CD8-positive, alpha-beta memory T cell (primary cell): ENCODE measurements around the gene SS18L1. TPM values are rescaled to one million over a fixed set of nuclear protein-coding genes. Genes with fewer than 3 reads are reported as not detected.
A peak's percentile ranks its signal among the peaks of the same experiment; 100 is the strongest.

Experiments used
- CTCF ChIA-PET: fragments of 350-600 bp; sonication (Branson Sonifier 250); formaldehyde crosslinking; loops from one replicate; lab custom pipeline; 2021; ENCODE audit warnings: antibody characterized with exemption; lab: Charles Lee
- POLR2A ChIA-PET: fragments of 350-600 bp; sonication (Branson Sonifier 250); formaldehyde crosslinking; loops from one replicate; lab custom pipeline; 2021; ENCODE audit warnings: antibody characterized with exemption; lab: Charles Lee
- DNase-seq, 5 donors: peaks; one replicate each; pipeline versions ENCODE4 v3.0.0 to v3.0.0-alpha.2; 2020 to 2022; ENCODE audit warnings: mixed read lengths in 1 of 5
- H3K27ac ChIP-seq: one replicate; pipeline ENCODE4 v1.7.0; 2013; ENCODE audit warnings: low read depth, mild to moderate bottlenecking, low read length, moderate library complexity
- H3K27me3 ChIP-seq: 2 replicates; pipeline ENCODE4 v1.7.0; 2013; ENCODE audit warnings: low read length, mild to moderate bottlenecking; ENCODE audit not compliant: insufficient read depth, poor library complexity, severe bottlenecking
- H3K36me3 ChIP-seq: 2 replicates; pipeline ENCODE4 v1.7.0; 2013; ENCODE audit warnings: mild to moderate bottlenecking, low read length, moderate library complexity; ENCODE audit not compliant: insufficient read depth
- H3K4me1 ChIP-seq: 2 replicates; pipeline ENCODE4 v1.7.0; 2013; ENCODE audit warnings: mild to moderate bottlenecking, low read length, moderate library complexity; ENCODE audit not compliant: insufficient read depth
- H3K4me3 ChIP-seq: 2 replicates; pipeline ENCODE4 v1.7.0; 2013; ENCODE audit warnings: mild to moderate bottlenecking, low read length
- H3K9me3 ChIP-seq: 2 replicates; pipeline ENCODE4 v1.7.0; 2013; ENCODE audit warnings: mild to moderate bottlenecking, low read length
- H3K27ac Mint-ChIP-seq, 8 donors: one replicate each; pipeline ENCODE4 v1.8.0; 2020 to 2021; ENCODE audit warnings: mixed read lengths in 8 of 8, mild to moderate bottlenecking in 6 of 8, inconsistent platforms in 3 of 8, moderate library complexity in 3 of 8
- H3K27me3 Mint-ChIP-seq, 2 donors: one replicate each; pipeline ENCODE4 v1.8.0; 2020 to 2021; ENCODE audit warnings: mixed read lengths in 2 of 2, mild to moderate bottlenecking in 1 of 2, moderate library complexity in 1 of 2
- H3K36me3 Mint-ChIP-seq, 3 donors: one replicate each; pipeline ENCODE4 v1.8.0; 2020 to 2021; ENCODE audit warnings: mixed read lengths in 3 of 3, inconsistent platforms in 1 of 3, mild to moderate bottlenecking in 1 of 3
- H3K4me1 Mint-ChIP-seq, 3 donors: one replicate each; pipeline ENCODE4 v1.8.0; 2020 to 2021; ENCODE audit warnings: mixed read lengths in 3 of 3, inconsistent platforms in 1 of 3, mild to moderate bottlenecking in 1 of 3
- H3K4me3 Mint-ChIP-seq, 7 donors: one replicate each; pipeline ENCODE4 v1.8.0; 2020 to 2021; ENCODE audit warnings: mixed read lengths in 7 of 7, mild to moderate bottlenecking in 6 of 7, moderate library complexity in 4 of 7, inconsistent platforms in 2 of 7
- H3K9me3 Mint-ChIP-seq, 5 donors: one replicate each; pipeline ENCODE4 v1.8.0; 2020 to 2022; ENCODE audit warnings: mixed read lengths in 5 of 5, mild to moderate bottlenecking in 3 of 5, moderate library complexity in 2 of 5, inconsistent platforms in 1 of 5
- polyA plus RNA-seq: library from polyadenylated mRNA; unstranded; fragments of 300-500 nt; fragmentation: Illumina TruSeq; gene quantifications from one replicate; pipeline ENCODE4 v1.2.3, GENCODE V29; 2021
- total RNA-seq, 2 experiments: library from RNA; stranded (reverse); gene quantifications; one replicate each; pipeline ENCODE4 v1.2.3, GENCODE V29; 2021

Gene SS18L1
- total and polyA plus RNA-seq, 3 experiments from 2014 or later, result 0.86 to 18.5 (median 16.9) TPM

- Histone ChIP-seq H3K27ac (no peak overlapping the region), H3K9me3 (no peaks in the 10 kb centered on the region), H3K27me3 (no peaks in the 10 kb centered on the region), H3K36me3 (peaks cover 87% of the 10 kb centered on the region), H3K4me3 (no peak overlapping the region), H3K4me1 (peaks cover 5% of the 10 kb centered on the region)
- ChIA-PET CTCF (interaction anchor here (0.8 to 7.0 kb wide), 7 partner anchors 10 to 125 kb away, joined by 3 to 60 read pairs (median 4); no protein-coding TSS in a partner anchor), POLR2A (interaction anchor here (0.5 to 3.4 kb wide), 3 partner anchors 14 to 70 kb away, joined by 4 to 9 read pairs (median 6); partner anchors contain the start of genes LSM14B and TAF4)
- no peaks in the 10 kb centered on the region for H3K9me3 Mint-ChIP-seq
- no peak for DNase-seq
- peaks cover 24 to 48% (median 36%) of the 10 kb centered on the region in 3 donors for H3K4me1 Mint-ChIP-seq
- peak overlapping the region in 6 of 8 donors; percentile 36 to 91 (median 67) for H3K27ac Mint-ChIP-seq
- no peaks in the 10 kb centered on the region for H3K27me3 Mint-ChIP-seq
- H3K36me3 Mint-ChIP-seq, result peaks cover 7 to 99% (median 23%) of the 10 kb centered on the region in 3 donors
- H3K4me3 Mint-ChIP-seq, result no peak overlapping the region
These were observed 7.8 kb upstream of the SS18L1 start for GRCh38 chr20:62135573-62136266.

DNA sequence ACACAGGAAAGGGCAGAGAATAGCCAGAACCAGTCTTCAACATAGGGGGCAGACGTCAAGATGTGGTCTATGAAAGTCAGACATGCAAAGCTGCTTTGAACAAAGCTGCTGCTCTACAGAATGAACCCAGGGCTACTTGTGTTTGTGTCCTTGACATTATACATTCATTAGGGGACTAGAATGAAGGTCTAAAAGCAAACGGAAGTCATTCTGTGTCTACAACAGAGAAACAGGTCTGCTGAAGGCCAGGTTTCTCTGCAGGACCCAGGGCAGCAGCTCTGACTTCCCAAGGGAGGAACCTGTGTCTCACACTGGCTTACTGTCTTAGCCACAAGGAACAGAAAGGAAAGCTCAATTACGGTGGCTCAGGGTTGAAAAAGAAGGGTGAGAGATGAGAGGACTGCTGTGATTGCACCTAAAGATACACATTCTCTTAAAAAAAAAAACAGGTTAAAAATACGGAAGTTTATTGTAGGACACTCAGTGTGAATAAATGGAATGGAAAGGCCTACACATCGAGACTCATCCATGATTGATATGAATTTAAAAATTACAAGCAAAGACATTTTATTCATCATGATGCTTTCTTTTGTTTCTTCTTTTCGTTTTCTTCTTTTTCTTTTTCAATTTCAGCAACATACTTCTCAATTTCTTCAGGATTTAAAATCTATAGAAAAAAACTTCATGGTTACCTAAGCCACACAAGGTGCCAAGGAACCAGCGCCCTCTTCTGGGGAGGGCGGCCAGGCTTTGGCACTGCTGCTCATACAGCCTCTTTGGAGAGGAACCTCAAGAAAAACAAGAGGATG, 7.1 kb upstream of the SS18L1 start:
- Histone ChIP-seq H3K36me3 (peaks cover 82% of the 10 kb centered on the region), H3K9me3 (no peaks in the 10 kb centered on the region), H3K27ac (no peak overlapping the region), H3K4me1 (peaks cover 13% of the 10 kb centered on the region), H3K4me3 (no peak overlapping the region), H3K27me3 (no peaks in the 10 kb centered on the region)
- ChIA-PET POLR2A (interaction anchor here (0.5 to 3.4 kb wide), 3 partner anchors 15 to 70 kb away, joined by 4 to 9 read pairs (median 6); partner anchors contain the start of genes LSM14B and TAF4), CTCF (interaction anchor here (0.8 to 7.0 kb wide), 7 partner anchors 11 to 126 kb away, joined by 3 to 60 read pairs (median 4); no protein-coding TSS in a partner anchor)
- DNase-seq, result peak; percentile 54 to 83 (median 66)
- peak overlapping the region; percentile 71 to 96 (median 90) for H3K27ac Mint-ChIP-seq
- H3K27me3 Mint-ChIP-seq, result no peaks in the 10 kb centered on the region
- H3K9me3 Mint-ChIP-seq, result no peaks in the 10 kb centered on the region
- H3K36me3 Mint-ChIP-seq, result peaks cover 7 to 97% (median 17%) of the 10 kb centered on the region in 3 donors
- peaks cover 32 to 55% (median 44%) of the 10 kb centered on the region in 3 donors for H3K4me1 Mint-ChIP-seq
- H3K4me3 Mint-ChIP-seq, result peak overlapping the region in 1 of 7 donors; percentile 49

DNA sequence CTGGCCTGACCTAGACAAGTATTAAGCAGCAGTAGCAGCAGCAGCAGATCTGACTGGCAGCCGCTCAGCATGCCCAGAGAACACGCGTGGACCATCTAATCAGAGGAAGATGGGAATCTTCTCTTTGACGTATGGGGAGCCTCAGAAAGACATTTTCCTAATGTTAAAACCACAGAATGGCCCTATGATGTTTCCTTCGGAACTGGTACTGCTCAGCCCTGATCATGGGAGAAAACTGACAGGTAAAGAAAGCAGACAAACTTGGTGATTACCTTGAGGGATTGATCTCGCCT, 6.5 kb upstream of the SS18L1 start:
- peaks cover 77% of the 10 kb centered on the region for H3K36me3 ChIP-seq
- H3K4me3 Mint-ChIP-seq, result peak overlapping the region in 1 of 7 donors; percentile 49
- H3K27ac ChIP-seq, result no peak overlapping the region
- no peaks in the 10 kb centered on the region for H3K9me3 Mint-ChIP-seq
- peak overlapping the region; percentile 71 to 96 (median 90) for H3K27ac Mint-ChIP-seq
- no peak for DNase-seq
- CTCF ChIA-PET, result interaction anchor here (1.1 to 7.0 kb wide), 3 partner anchors 19 to 127 kb away, joined by 4 to 60 read pairs (median 6); no protein-coding TSS in a partner anchor
- H3K4me1 ChIP-seq, result peaks cover 18% of the 10 kb centered on the region
- peaks cover 7 to 96% (median 17%) of the 10 kb centered on the region in 3 donors for H3K36me3 Mint-ChIP-seq
- POLR2A ChIA-PET, result interaction anchor here (1.0 kb wide), 1 partner anchor 15 kb away, joined by 4 read pairs; the partner anchor contains the start of gene LSM14B
- no peaks in the 10 kb centered on the region for H3K9me3 ChIP-seq
- peaks cover 36 to 58% (median 47%) of the 10 kb centered on the region in 3 donors for H3K4me1 Mint-ChIP-seq
- H3K27me3 ChIP-seq, result no peaks in the 10 kb centered on the region
- no peak overlapping the region for H3K4me3 ChIP-seq
- no peaks in the 10 kb centered on the region for H3K27me3 Mint-ChIP-seq

DNA sequence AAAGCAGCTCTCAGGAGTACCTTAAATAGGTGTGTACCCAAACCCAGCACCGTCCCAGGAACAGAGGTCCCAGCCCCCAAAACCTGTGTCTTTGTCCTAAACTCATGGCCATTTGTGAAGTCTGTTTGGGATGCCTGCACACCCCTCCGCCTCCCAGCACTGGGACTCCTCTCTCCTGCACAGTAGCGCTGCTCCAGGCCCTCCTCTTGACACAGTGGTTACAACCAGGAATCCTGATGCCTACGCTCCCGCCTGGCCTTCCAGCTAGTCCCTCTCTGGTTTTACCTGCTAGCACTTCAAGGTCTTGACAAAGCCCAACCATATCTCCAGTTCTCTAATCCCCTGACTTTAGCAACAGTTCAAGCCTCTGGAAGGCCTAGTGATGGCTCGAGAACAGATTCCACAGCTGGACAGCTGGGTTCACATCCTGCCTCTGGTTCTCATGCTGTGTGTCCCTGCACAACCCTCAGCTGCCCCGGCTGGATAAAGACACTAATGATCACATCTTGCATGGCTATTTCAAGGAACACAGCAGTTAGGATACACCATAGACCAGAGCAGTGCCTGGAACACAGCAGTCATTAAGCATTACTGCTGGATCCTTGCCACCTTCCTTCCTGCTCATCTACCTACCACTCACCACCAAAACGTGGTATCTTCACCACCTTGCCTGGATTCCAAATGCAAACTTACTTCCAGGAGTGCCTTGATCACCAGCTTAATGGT, 5.9 kb upstream of the SS18L1 start:
- H3K9me3 Mint-ChIP-seq, result no peaks in the 10 kb centered on the region

DNA sequence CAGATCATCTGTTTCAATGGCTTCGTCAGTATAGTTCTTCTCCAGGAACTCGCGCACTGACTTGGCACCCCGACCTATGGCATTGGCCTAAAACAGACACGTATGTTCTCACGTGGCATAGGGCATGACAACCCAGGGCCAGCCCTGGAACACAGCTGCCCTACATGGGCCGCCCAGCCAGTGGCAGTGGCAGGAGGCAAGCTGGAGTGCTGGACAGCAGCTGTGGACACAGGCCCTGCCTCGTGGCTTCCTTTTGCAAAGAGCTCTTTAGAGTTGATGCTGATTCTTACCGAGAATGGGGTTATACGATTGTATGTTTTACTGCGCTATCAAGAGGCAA, 5.4 kb upstream of the SS18L1 start:
- H3K4me1 Mint-ChIP-seq, result peaks cover 35 to 55% (median 45%) of the 10 kb centered on the region in 3 donors
- no peak overlapping the region for H3K27ac ChIP-seq
- H3K27me3 Mint-ChIP-seq, result no peaks in the 10 kb centered on the region
- H3K27ac Mint-ChIP-seq, result peak overlapping the region in 7 of 8 donors; percentile 33 to 93 (median 84)
- H3K27me3 ChIP-seq, result no peaks in the 10 kb centered on the region
- H3K36me3 ChIP-seq, result peaks cover 68% of the 10 kb centered on the region
- H3K4me1 ChIP-seq, result peaks cover 20% of the 10 kb centered on the region
- H3K4me3 Mint-ChIP-seq, result peak overlapping the region in 1 of 7 donors; percentile 39
- no peaks in the 10 kb centered on the region for H3K9me3 ChIP-seq
- H3K36me3 Mint-ChIP-seq, result peaks cover 7 to 91% (median 14%) of the 10 kb centered on the region in 3 donors
- DNase-seq, result no peak
- CTCF ChIA-PET, result interaction anchor here (0.9 to 7.0 kb wide), 6 partner anchors 14 to 244 kb away, joined by 3 to 60 read pairs (median 4); no protein-coding TSS in a partner anchor
- no peaks in the 10 kb centered on the region for H3K9me3 Mint-ChIP-seq
- POLR2A ChIA-PET, result no interaction called here
- no peak overlapping the region for H3K4me3 ChIP-seq

More for the DNA sequence above, 5.9 kb upstream of the SS18L1 start:
- H3K4me1 Mint-ChIP-seq, result peaks cover 35 to 56% (median 45%) of the 10 kb centered on the region in 3 donors
- H3K27ac Mint-ChIP-seq, result peak overlapping the region; percentile 20 to 96 (median 90)
- Histone ChIP-seq H3K4me3 (no peak overlapping the region), H3K9me3 (no peaks in the 10 kb centered on the region), H3K27ac (no peak overlapping the region), H3K27me3 (no peaks in the 10 kb centered on the region), H3K4me1 (peaks cover 20% of the 10 kb centered on the region), H3K36me3 (peaks cover 71% of the 10 kb centered on the region)
- DNase-seq, result no peak
- ChIA-PET POLR2A (no interaction called here), CTCF (interaction anchor here (0.9 to 7.0 kb wide), 6 partner anchors 14 to 245 kb away, joined by 3 to 60 read pairs (median 4); no protein-coding TSS in a partner anchor)
- peaks cover 7 to 93% (median 14%) of the 10 kb centered on the region in 3 donors for H3K36me3 Mint-ChIP-seq
- no peaks in the 10 kb centered on the region for H3K27me3 Mint-ChIP-seq
- H3K4me3 Mint-ChIP-seq, result peak overlapping the region in 2 of 7 donors; percentile 49 to 51

DNA sequence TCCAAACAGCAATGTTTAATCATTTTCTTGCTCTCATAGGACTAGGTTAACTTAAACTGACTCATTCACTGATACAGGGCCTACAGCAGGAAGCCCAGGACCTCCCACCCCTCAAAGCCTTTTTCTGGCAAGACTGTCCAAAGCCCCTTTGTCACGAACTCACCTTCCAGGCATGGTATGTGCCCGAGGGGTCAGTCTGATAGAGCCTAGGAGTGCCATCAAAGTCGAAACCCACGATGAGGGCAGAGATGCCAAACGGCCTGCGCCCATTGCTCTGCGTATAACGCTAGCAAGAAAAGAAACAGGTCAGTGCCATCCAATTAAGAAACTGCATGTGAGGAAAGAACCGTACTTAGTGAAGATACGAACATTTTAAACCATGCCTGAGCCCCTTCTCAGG, 4.7 kb upstream of the SS18L1 start:
- ChIA-PET CTCF (interaction anchor here (1.5 to 7.0 kb wide), 2 partner anchors 15 to 129 kb away, joined by 4 to 60 read pairs; no protein-coding TSS in a partner anchor), POLR2A (no interaction called here)
- no peak overlapping the region for H3K4me3 ChIP-seq
- Mint-ChIP-seq H3K4me1 (peaks cover 35 to 51% (median 45%) of the 10 kb centered on the region in 3 donors), H3K9me3 (no peaks in the 10 kb centered on the region), H3K27ac (peak overlapping the region in 7 of 8 donors; percentile 12 to 99 (median 74)), H3K36me3 (peaks cover 7 to 84% (median 14%) of the 10 kb centered on the region in 3 donors), H3K27me3 (no peaks in the 10 kb centered on the region), H3K4me3 (no peak overlapping the region)
- H3K27me3 ChIP-seq, result no peaks in the 10 kb centered on the region
- H3K4me1 ChIP-seq, result peaks cover 20% of the 10 kb centered on the region
- H3K9me3 ChIP-seq, result no peaks in the 10 kb centered on the region
- H3K27ac ChIP-seq, result no peak overlapping the region
- H3K36me3 ChIP-seq, result peaks cover 63% of the 10 kb centered on the region
- no peak for DNase-seq

- no peak overlapping the region for H3K27ac ChIP-seq
- ChIA-PET POLR2A (no interaction called here), CTCF (interaction anchor here (7.0 kb wide), 1 partner anchor 129 kb away, joined by 60 read pairs; no protein-coding TSS in a partner anchor)
- H3K36me3 ChIP-seq, result peaks cover 59% of the 10 kb centered on the region
- peaks cover 37 to 52% (median 48%) of the 10 kb centered on the region in 3 donors for H3K4me1 Mint-ChIP-seq
- H3K27ac Mint-ChIP-seq, result peak overlapping the region in 6 of 8 donors; percentile 50 to 99 (median 64)
- H3K4me1 ChIP-seq, result peaks cover 23% of the 10 kb centered on the region
- H3K4me3 Mint-ChIP-seq, result peak overlapping the region in 1 of 7 donors; percentile 98
- H3K27me3 Mint-ChIP-seq, result no peaks in the 10 kb centered on the region
- no peak for DNase-seq
- peaks cover 7 to 77% (median 11%) of the 10 kb centered on the region in 3 donors for H3K36me3 Mint-ChIP-seq
- H3K9me3 ChIP-seq, result no peaks in the 10 kb centered on the region
- no peak overlapping the region for H3K4me3 ChIP-seq
- no peaks in the 10 kb centered on the region for H3K27me3 ChIP-seq
- H3K9me3 Mint-ChIP-seq, result no peaks in the 10 kb centered on the region
These were observed 3.9 kb upstream of the SS18L1 start for GRCh38 chr20:62139636-62140035.
